NCI-H1105 (cell line): ENCODE results near the gene LHFPL2.
"Not testable (repeated sequence)": the region's sequence is repeated elsewhere in the genome, so short reads cannot be mapped to it uniquely, and the experiment has no call there.

Experiments
- DNase-seq: peaks from one replicate; lab custom pipeline; 2025; lab: John Stamatoyannopoulos, UW

LHFPL2 gene, protein sequence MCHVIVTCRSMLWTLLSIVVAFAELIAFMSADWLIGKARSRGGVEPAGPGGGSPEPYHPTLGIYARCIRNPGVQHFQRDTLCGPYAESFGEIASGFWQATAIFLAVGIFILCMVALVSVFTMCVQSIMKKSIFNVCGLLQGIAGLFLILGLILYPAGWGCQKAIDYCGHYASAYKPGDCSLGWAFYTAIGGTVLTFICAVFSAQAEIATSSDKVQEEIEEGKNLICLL

GRCh38 chr5:78648359-78649210 lies at the start of gene LHFPL2:
TSS of gene LHFPL2 (minus strand) at chr5:78648772. CDS start at chr5:78510213, 138,559 bp downstream.
- DNase-seq: peak; percentile 30

- DNase-seq: no peak
These were observed 48.1 kb upstream of the LHFPL2 start for GRCh38 chr5:78696637-78697036.

DNA sequence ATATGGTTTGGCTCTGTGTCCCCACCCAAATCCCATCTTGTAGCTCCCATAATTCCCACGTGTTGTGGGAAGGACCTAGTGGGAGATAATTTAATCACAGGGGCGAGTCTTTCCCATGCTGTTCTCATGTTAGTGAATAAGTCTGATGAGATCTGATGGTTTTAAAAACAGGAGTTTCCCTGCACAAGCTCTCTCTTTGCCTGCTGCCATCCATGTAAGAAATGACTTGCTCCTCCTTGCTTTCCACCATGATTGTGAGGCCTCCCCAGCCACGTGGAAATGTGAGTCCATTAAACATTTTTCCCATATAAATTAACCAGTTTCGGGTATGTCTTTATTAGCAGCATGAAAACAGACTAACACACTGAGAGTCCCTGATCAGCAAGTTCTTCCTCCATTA lies 47.5 kb upstream of the LHFPL2 start:
- not testable (repeated sequence) for DNase-seq

DNA sequence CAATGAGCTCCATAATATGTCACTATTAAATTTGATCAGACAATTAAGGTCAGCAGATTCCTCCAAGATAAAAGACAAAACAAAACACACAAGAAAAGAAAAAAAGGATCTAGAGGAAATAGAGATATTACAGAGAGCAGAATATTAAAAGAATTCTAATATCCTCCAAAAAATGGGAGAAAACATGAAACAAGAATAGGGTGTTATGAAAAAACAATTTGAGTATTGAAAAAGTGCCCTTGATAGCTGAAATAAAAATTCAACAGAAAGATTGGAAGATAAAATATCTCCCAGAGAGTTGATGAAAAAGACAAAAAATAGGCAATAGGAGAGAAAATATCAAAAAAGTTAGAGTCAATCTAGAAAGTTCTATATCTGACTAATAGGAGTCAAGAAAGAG lies 44.8 kb upstream of the LHFPL2 start:
- DNase-seq: no peak

GRCh38 chr5:78691084-78691960 lies 42.8 kb upstream of the LHFPL2 start:
- DNase-seq: no peak

- DNase-seq: no peak
These were observed 41.8 kb upstream of the LHFPL2 start for GRCh38 chr5:78690253-78690972.

GRCh38 chr5:78689540-78690252 lies 41.1 kb upstream of the LHFPL2 start:
- DNase-seq: no peak

- DNase-seq: not testable (repeated sequence)
These were observed 38.9 kb upstream of the LHFPL2 start for GRCh38 chr5:78687514-78687913.

GRCh38 chr5:78683905-78684304 lies 35.3 kb upstream of the LHFPL2 start:
- DNase-seq: not testable (repeated sequence)

DNA sequence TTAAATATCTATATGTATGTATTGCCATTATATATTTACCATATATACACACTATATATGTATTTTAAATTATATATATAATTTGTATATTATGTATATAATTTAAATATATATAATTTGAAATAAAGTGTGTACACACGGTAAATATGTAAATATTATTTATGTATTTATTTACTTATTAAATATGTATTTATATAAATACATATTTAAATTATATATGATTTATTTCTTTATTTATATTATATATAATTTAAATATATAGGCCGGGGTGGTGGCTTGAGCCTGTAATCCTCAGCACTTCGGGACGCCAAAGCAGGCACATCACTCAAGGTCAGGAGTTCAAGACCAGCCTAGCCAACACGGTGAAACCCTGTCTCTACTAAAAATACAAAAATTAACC lies 31.3 kb upstream of the LHFPL2 start:
- DNase-seq: no peak

DNA sequence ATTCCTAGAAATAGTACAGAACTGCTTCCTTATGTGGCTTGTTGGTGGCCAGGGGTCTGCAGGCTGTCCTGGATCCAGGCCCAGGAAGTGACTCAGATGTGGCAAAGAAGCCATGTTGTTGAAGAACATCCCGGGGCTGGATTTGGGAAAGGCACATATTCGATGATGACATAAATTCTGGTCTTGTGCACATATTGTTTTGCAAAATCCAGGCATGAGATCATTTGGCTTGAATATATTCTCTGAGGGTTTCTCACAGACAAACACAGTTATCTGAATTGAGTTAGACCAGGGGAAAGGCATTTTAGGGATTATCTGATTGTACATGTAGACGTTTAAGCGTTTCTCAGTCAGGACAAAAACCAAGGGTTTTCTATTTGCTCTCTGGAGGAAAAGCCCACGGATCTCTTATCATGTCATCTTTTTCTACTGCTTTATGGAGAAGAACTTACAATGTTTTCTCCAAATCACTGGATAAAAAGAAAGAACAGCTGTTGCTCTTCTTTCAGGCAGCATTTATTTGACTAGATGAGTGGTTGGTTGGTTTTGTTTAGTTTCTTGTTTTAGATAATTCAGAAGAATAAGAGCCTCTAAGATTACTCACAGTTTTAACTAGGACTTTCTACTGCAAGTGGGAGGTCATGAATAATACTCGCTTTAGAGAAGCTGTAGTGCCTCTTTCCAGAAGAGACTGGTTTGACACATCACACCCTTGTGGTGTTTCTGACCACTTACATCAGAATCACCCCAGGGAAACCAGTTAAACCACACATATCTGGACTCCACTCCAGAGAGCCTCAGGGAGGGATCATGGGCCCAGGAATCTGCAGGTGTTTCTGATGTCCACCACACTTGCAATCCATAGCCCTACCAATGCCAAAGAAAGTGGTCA lies 29.5 kb upstream of the LHFPL2 start:
- DNase-seq: no peak

GRCh38 chr5:78675956-78676730 lies 27.6 kb upstream of the LHFPL2 start:
- no peak for DNase-seq

DNA sequence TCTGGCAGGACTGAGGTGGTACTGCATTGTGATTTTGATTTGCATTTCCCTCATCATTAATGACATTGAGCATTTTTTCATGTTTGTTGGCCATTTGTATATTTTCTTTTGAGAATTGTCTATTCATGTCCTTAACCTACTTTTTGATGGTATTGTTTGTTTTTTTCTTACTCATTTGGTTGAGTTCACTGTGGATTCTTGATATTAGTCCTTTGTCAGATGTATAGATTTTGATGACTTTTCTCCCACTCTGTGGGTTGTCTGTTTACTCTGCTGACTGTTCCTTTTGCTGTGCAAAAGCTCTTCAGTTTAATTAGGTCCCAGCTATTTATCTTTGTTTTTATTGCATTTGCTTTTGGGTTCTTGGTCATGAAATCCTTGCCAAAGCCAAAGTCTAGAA lies 25.3 kb upstream of the LHFPL2 start:
- DNase-seq: not testable (repeated sequence)

GRCh38 chr5:78672154-78672553 lies 23.6 kb upstream of the LHFPL2 start:
- no peak for DNase-seq

DNA sequence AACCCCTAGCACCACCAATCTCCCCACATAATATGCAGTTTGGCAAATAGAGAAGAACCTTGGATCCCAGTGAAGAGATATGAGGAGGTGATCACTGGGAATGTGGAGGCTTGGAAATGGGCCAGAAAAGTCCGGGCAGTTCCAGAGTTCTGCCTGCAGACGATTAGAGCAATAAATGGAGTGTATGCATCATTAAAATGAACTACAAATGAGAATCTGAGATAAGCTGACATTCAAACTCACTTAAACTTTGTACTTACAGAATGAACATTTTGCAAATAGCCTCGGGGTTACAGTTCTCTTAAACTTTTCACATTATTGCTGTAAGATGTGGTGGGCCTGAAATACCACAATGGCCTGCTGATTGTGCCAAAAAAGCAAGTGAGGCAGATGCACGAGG lies 23.0 kb upstream of the LHFPL2 start:
- no peak for DNase-seq

DNA sequence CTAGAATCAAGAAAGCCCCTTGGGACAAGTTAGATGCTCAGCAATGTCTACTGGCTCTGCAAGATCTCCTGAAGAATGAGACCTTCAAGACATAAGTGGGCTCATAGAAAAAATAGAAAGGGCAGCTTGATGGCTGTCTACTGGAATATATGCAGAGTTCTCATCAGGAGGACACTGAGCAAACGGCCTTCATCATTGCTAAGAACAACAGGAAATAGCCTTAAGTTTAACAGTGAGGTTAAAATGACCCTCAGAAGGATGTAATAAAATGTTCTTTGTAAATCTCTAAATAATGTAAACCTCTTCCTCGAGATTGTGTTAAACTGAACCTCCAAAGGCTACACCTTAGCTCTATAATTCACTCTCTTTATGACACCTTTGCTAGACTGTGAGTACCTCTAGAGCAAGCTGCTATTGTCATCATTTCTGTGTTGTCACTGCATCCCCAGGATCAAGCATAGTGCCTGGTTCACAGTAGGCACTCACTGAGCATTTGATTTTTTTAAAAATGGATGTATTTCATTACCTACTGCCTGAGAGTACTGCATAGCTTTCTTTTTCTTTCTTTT lies 22.2 kb upstream of the LHFPL2 start:
- no peak for DNase-seq

- no peak for DNase-seq
These were observed 20.8 kb upstream of the LHFPL2 start for GRCh38 chr5:78669331-78669730.

DNA sequence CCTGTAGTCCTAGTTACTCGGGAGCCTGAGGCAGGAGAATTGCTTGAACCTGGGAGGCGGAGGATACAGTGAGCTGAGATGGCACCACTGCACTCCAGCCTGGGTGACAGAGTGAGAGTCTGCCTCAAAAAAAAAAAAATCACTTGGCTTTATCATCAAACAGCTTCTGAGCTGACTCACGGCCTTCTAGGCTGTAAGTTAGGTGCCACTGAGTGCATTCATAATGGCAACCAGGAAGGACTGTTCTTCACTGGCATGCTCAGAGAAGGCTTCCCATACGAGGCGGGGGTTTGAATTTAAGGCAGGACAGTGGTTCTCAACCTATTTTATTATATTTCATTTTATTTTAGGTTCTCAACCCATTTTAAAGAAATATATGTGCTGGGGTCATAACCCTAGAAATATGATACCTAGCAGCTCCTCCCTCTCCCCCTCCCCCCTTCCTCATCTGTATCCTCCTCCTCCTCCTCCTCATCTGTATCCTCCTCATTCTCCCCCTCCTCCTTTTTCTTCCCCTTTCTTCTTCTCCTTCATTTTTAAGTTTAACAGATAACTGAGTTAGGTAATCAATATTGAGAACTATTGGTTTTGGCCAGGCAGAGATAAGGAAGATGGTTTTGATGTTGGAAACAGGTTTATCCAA lies 19.0 kb upstream of the LHFPL2 start:
- DNase-seq: no peak
